Measurements from ENCODE around the gene CFAP20DC.

The CFAP20DC gene

DNA sequence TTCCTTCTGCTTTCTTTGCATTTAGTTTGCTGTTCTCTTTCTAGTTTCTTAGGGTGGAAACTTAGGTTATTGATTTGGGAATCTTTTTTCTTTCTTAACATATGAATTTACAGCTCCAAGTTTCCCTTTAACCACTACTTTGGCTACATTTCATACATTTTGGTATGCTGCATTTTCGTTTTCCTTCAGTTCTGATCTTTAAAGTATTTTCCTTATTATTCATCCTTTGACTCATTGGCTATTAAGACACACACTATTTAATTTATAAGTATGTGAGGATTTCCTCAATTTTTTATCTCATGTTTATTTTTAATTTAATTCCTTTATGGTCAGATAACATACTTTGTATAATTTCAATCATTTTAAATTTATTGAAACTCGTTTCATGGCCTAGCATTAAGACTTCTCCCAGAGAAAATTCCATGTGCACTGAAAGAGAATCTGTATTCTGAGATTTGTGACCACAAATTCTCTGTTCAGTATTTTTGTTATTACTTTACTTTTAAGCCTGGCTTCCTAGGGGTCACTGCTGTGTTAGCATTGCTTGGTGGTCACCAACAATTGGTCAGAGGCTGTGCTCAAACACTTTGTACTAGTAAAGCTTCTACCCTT is 87.7 kb downstream of the CFAP20DC start:
- no peaks in the 10 kb centered on the region for H3K27me3 ChIP-seq (ENCODE audit: control insufficient read depth in 1 of 2, insufficient read depth in 2 of 2, low read length in 2 of 2)

DNA sequence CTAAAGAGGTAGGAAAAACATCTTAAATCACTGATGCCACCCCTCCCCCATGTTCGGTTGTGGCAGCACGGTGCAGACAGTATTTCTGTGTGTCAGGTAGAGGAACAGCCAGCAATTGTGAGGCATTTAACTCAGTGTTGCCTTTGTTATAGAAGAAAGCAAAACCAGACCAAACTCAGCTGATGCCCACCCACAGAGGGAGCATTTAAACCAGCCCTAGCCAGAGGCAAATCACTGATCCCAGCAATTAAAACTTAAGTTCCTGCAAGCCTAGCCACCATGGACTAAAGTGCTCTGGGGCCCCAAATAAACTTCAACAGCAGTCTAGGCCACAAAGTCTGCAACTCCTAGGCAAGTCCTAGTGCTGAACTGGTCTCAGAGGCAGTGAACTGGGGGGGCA is 94.5 kb downstream of the CFAP20DC start:
- H3K4me1 ChIP-seq (ENCODE audit: insufficient read depth, low read length) = no peaks in the 10 kb centered on the region
- H3K36me3 ChIP-seq (ENCODE audit: insufficient read depth, low read length) = no peaks in the 10 kb centered on the region
- no peak overlapping the region for H3K27ac ChIP-seq (ENCODE audit: low read depth, low read length)
- no peak overlapping the region for H3K4me3 ChIP-seq (ENCODE audit: low read depth in 1 of 2, low read length in 2 of 2)
- H3K9ac ChIP-seq (ENCODE audit: low read length) = no peak overlapping the region
- H3K27me3 ChIP-seq (ENCODE audit: control insufficient read depth in 1 of 2, insufficient read depth in 2 of 2, low read length in 2 of 2) = no peaks in the 10 kb centered on the region
- H3K9me3 ChIP-seq (ENCODE audit: low read length) = no peaks in the 10 kb centered on the region

More for the DNA sequence above, 87.7 kb downstream of the CFAP20DC start:
- Histone ChIP-seq H3K27ac (ENCODE audit: low read depth, low read length) (no peak overlapping the region), H3K9ac (ENCODE audit: low read length) (no peak overlapping the region), H3K4me3 (ENCODE audit: low read depth in 1 of 2, low read length in 2 of 2) (no peak overlapping the region), H3K36me3 (ENCODE audit: insufficient read depth, low read length) (no peaks in the 10 kb centered on the region), H3K4me1 (ENCODE audit: insufficient read depth, low read length) (no peaks in the 10 kb centered on the region), H3K9me3 (ENCODE audit: low read length) (no peaks in the 10 kb centered on the region)

DNA sequence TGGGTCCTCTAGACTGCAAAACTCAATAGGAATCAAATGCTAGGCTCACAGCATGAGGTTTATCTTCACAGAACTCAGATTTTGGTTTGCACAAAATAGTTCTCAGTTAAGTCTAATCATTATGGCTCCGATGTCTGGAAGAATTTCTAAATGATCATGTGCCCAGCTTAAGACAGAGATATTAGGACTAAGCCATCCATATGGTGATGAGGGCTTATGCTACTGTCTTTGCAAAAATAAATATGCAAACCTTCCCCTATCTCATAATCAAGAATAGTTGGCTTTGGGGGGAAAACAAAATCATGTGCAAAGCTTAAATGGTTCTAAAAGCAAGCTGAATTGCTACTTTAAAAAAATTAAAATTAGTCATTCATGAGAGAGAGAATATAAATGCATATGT is 96.5 kb downstream of the CFAP20DC start:
- Histone ChIP-seq H3K4me3 (ENCODE audit: low read depth in 1 of 2, low read length in 2 of 2) (no peak overlapping the region), H3K9me3 (ENCODE audit: low read length) (no peaks in the 10 kb centered on the region), H3K27ac (ENCODE audit: low read depth, low read length) (no peak overlapping the region), H3K36me3 (ENCODE audit: insufficient read depth, low read length) (no peaks in the 10 kb centered on the region), H3K9ac (ENCODE audit: low read length) (no peak overlapping the region), H3K27me3 (ENCODE audit: control insufficient read depth in 1 of 2, insufficient read depth in 2 of 2, low read length in 2 of 2) (no peaks in the 10 kb centered on the region), H3K4me1 (ENCODE audit: insufficient read depth, low read length) (no peaks in the 10 kb centered on the region)

DNA sequence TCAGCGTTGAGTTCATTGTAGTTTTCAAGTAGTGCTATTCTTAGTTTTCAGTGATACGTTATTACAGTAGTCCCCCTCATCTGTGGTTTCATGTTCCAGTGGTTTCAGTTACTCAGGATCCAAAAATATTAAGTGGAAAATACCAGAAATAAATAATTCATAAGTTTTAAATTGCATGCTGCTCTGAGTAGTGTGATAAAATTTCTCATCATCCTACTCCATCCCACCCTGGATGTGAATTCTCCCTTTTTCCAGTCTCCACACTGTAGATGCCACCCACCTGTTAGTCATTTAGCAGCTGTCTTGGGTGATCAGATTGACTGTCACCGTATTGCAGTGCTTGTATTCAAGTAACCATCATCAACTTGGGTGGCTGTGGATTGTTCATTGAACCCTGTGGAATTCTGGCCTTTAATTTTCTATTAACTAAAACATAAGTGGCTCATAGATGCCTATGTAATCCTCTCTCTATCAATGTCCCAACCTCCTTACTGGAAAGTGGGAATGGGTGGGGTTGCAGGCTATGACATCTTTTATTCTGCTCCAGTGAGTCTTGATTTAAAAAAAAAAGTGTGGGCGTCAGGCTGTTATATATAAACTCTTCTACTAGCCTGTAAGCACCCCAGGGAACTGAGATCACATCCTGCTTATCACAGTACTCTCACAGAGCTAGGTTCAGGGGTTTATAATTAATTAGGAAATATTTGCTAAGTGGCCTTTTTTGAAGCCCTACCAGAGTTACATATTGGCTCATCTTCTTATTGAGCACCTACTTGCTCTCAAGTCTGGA is 97.5 kb downstream of the CFAP20DC start:
- H3K4me1 ChIP-seq (ENCODE audit: insufficient read depth, low read length) = no peaks in the 10 kb centered on the region
- no peak overlapping the region for H3K4me3 ChIP-seq (ENCODE audit: low read depth in 1 of 2, low read length in 2 of 2)
- H3K9ac ChIP-seq (ENCODE audit: low read length) = no peak overlapping the region
- H3K9me3 ChIP-seq (ENCODE audit: low read length) = no peaks in the 10 kb centered on the region
- H3K27ac ChIP-seq (ENCODE audit: low read depth, low read length) = no peak overlapping the region
- no peaks in the 10 kb centered on the region for H3K36me3 ChIP-seq (ENCODE audit: insufficient read depth, low read length)
- no peaks in the 10 kb centered on the region for H3K27me3 ChIP-seq (ENCODE audit: control insufficient read depth in 1 of 2, insufficient read depth in 2 of 2, low read length in 2 of 2)

DNA sequence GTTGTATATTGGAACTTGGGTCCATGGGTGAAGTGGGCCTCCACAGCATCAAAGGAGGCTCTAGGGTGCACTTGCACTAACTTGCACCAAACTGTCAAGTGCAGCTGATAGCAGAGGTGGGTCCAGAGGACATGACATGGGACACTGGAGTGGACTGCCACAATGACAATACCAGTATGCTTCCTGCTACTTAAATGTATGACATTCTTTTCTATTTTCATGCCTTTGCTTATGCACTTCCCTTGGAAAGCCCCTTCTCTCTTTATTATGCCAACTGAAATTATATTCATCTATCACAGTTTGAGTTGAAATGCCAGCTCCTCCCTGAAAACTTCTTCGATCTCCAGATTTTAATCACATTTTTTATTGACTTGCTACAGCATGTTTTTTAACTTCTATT is 101.8 kb downstream of the CFAP20DC start:
- Histone ChIP-seq H3K27ac (ENCODE audit: low read depth, low read length) (no peak overlapping the region), H3K27me3 (ENCODE audit: control insufficient read depth in 1 of 2, insufficient read depth in 2 of 2, low read length in 2 of 2) (no peaks in the 10 kb centered on the region), H3K9ac (ENCODE audit: low read length) (no peak overlapping the region), H3K4me1 (ENCODE audit: insufficient read depth, low read length) (no peaks in the 10 kb centered on the region), H3K36me3 (ENCODE audit: insufficient read depth, low read length) (no peaks in the 10 kb centered on the region), H3K4me3 (ENCODE audit: low read depth in 1 of 2, low read length in 2 of 2) (no peak overlapping the region), H3K9me3 (ENCODE audit: low read length) (no peaks in the 10 kb centered on the region)

DNA sequence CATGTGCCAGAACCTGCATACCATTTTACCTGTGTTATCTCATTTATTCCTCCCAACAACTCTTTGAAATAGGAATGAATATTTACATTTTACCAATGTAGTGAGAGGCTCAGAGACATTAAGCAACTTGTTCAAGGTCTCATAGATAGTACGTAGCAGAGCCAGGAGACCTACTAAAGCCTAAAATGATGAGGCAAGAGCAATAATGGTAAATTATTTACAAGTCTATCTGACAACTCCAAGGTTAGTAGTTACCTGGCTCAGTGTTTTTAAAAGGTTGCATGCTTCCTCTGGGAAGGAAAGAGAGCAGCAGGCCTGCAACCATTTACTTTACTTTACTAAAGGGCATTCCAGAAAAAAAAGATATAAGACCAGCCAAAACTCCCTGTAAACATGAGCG is 103.0 kb downstream of the CFAP20DC start:
- Histone ChIP-seq H3K4me1 (ENCODE audit: insufficient read depth, low read length) (no peaks in the 10 kb centered on the region), H3K4me3 (ENCODE audit: low read depth in 1 of 2, low read length in 2 of 2) (no peak overlapping the region), H3K27me3 (ENCODE audit: control insufficient read depth in 1 of 2, insufficient read depth in 2 of 2, low read length in 2 of 2) (no peaks in the 10 kb centered on the region), H3K9me3 (ENCODE audit: low read length) (no peaks in the 10 kb centered on the region), H3K36me3 (ENCODE audit: insufficient read depth, low read length) (no peaks in the 10 kb centered on the region), H3K9ac (ENCODE audit: low read length) (no peak overlapping the region), H3K27ac (ENCODE audit: low read depth, low read length) (no peak overlapping the region)

DNA sequence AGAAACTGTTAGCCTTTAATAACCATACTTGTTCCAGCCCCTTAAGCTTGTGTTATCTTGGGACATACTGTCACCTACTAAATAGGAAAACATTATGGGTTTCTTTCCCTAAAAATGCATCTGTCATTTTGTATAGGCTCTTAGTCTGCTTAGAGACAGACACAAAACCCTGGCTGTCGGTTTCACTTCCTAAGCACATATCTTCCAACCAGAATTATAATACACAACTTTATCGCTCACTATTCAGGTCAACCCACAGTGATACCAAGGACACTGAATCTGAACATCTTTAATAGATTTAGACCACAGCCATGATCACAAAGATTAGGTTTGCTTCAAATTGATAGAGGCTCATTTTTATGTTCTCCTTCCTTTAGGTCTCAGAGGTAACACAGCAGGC is 111.8 kb downstream of the CFAP20DC start:
- no peak overlapping the region for H3K27ac ChIP-seq (ENCODE audit: low read depth, low read length)
- H3K4me3 ChIP-seq (ENCODE audit: low read depth in 1 of 2, low read length in 2 of 2) = no peak overlapping the region
- no peaks in the 10 kb centered on the region for H3K27me3 ChIP-seq (ENCODE audit: control insufficient read depth in 1 of 2, insufficient read depth in 2 of 2, low read length in 2 of 2)
- H3K36me3 ChIP-seq (ENCODE audit: insufficient read depth, low read length) = no peaks in the 10 kb centered on the region
- no peaks in the 10 kb centered on the region for H3K4me1 ChIP-seq (ENCODE audit: insufficient read depth, low read length)
- H3K9me3 ChIP-seq (ENCODE audit: low read length) = no peaks in the 10 kb centered on the region
- no peak overlapping the region for H3K9ac ChIP-seq (ENCODE audit: low read length)

DNA sequence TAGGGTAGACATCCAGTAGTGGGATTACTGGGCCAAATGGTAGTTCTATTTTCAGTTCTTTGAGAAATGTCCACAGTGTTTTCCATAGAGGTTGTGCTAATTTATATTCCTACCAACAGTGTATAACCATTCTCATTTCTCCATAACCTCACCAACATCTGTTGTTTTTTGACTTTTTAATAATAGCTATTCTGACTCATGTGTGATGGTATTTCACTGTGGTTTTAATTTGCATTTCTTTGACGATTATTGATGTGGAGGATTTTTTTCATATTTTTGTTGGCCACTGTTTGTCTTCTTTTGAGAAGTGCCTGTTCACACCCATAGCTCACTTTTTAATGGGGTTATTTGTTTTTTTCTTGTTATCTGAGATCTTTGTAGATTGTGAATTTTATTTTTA is 125.2 kb downstream of the CFAP20DC start:
- Histone ChIP-seq H3K9me3 (ENCODE audit: low read length) (no peaks in the 10 kb centered on the region), H3K9ac (ENCODE audit: low read length) (no peak overlapping the region)

DNA sequence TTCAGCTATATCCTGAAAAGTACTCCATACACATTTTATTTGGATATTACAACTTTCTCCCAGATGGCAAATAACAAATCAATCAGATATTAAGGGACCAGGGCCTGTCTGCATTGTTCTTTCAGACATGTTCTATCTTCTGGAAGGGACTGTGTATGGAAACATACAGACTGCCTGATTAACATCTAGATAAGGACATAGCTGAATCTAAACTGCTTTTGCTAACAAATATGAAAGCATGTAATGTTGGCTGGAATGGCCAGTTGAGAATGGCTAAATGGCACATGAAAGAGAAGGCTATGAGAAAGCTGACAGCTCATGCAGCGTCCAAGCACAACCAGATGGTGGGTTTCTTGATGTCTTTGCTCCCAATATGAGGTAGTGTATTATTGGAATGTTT is 149.4 kb downstream of the CFAP20DC start:
- H3K9me3 ChIP-seq (ENCODE audit: low read length) = no peaks in the 10 kb centered on the region
- H3K36me3 ChIP-seq (ENCODE audit: insufficient read depth, low read length) = no peaks in the 10 kb centered on the region
- H3K4me3 ChIP-seq (ENCODE audit: low read depth in 1 of 2, low read length in 2 of 2) = no peak overlapping the region
- H3K4me1 ChIP-seq (ENCODE audit: insufficient read depth, low read length) = no peaks in the 10 kb centered on the region
- H3K27me3 ChIP-seq (ENCODE audit: control insufficient read depth in 1 of 2, insufficient read depth in 2 of 2, low read length in 2 of 2) = no peaks in the 10 kb centered on the region
- H3K9ac ChIP-seq (ENCODE audit: low read length) = no peak overlapping the region
- no peak overlapping the region for H3K27ac ChIP-seq (ENCODE audit: low read depth, low read length)

More for the DNA sequence above, 125.2 kb downstream of the CFAP20DC start:
- H3K27me3 ChIP-seq (ENCODE audit: control insufficient read depth in 1 of 2, insufficient read depth in 2 of 2, low read length in 2 of 2) = no peaks in the 10 kb centered on the region
- no peaks in the 10 kb centered on the region for H3K4me1 ChIP-seq (ENCODE audit: insufficient read depth, low read length)
- H3K27ac ChIP-seq (ENCODE audit: low read depth, low read length) = no peak overlapping the region
- no peaks in the 10 kb centered on the region for H3K36me3 ChIP-seq (ENCODE audit: insufficient read depth, low read length)
- no peak overlapping the region for H3K4me3 ChIP-seq (ENCODE audit: low read depth in 1 of 2, low read length in 2 of 2)

DNA sequence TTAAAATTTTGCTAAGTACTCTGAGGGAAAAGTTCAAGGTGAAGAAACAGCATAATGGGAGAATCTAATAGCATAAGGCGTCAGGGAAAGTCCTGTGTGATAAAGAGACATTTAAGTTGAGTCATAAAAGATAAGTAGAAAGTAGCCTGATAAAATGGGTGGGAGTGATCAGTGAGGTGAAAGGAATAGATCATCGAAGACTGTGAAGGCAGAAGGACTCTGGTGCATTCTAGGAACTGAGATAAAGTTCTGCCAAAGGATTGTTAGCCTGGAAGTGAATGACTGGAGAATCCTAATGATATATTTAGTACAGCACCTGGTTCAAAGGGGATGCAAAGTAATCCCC is 149.9 kb downstream of the CFAP20DC start:
- Histone ChIP-seq H3K27me3 (ENCODE audit: control insufficient read depth in 1 of 2, insufficient read depth in 2 of 2, low read length in 2 of 2) (no peaks in the 10 kb centered on the region), H3K9ac (ENCODE audit: low read length) (no peak overlapping the region), H3K36me3 (ENCODE audit: insufficient read depth, low read length) (no peaks in the 10 kb centered on the region), H3K27ac (ENCODE audit: low read depth, low read length) (no peak overlapping the region), H3K4me3 (ENCODE audit: low read depth in 1 of 2, low read length in 2 of 2) (no peak overlapping the region), H3K4me1 (ENCODE audit: insufficient read depth, low read length) (no peaks in the 10 kb centered on the region), H3K9me3 (ENCODE audit: low read length) (no peaks in the 10 kb centered on the region)

DNA sequence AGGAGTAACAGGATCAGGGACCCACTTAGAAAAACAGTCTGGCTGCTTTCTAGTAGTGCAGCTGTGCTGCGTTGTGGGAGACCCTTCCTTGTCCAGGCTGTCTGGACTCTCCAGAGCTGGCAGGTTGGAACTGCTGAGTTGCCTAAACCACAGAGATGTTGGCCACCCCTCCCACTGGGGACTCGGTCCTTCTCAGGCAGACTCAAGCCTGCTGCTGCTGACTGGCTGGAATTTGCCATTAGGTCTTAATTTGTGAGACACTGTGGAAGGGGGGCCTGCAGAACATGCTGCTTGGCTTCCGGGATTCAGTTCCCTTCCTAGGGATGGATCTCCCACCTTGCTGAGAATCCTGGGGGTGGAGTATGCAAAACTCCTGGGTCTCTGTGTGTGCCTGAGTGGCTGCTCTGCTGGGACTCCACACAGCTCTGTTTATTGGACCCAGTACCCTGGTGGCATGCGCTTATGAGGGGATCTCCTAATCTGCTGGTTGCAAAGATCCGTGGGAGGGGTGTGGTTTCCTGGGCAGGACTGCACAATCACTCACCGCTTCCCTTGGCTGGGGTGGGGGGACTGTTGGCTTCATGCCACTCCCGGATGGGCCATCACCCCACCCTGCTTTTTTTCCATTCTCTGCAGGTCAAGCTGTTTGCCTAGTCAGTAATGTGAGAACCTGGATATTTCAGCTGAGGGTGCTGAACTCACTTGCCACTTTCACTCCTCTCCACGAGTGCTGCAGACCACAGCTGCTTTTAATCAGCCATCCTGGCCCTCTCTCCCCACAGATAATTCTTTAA is 150.5 kb downstream of the CFAP20DC start:
- no peak overlapping the region for H3K4me3 ChIP-seq (ENCODE audit: low read depth in 1 of 2, low read length in 2 of 2)
- no peaks in the 10 kb centered on the region for H3K27me3 ChIP-seq (ENCODE audit: control insufficient read depth in 1 of 2, insufficient read depth in 2 of 2, low read length in 2 of 2)
- no peaks in the 10 kb centered on the region for H3K9me3 ChIP-seq (ENCODE audit: low read length)
- no peak overlapping the region for H3K27ac ChIP-seq (ENCODE audit: low read depth, low read length)
- H3K4me1 ChIP-seq (ENCODE audit: insufficient read depth, low read length) = no peaks in the 10 kb centered on the region
- no peaks in the 10 kb centered on the region for H3K36me3 ChIP-seq (ENCODE audit: insufficient read depth, low read length)
- no peak overlapping the region for H3K9ac ChIP-seq (ENCODE audit: low read length)
